Panc1 (cell line): Measurements from ENCODE around the gene AHSG. TPM values are rescaled to one million over a fixed set of nuclear protein-coding genes. Genes with fewer than 3 reads are reported as not detected.

ENCODE experiments used
- ATAC-seq: fragments of 200-7000 bp; cut with Tn5 transposase; 2 replicates; pipeline ENCODE4 v1.9.1; 2020; ENCODE audit warnings: mild to moderate bottlenecking, moderate library complexity
- BruUV-seq: library from RNA; stranded (reverse); fragments of 400-500 nt; replicated peaks from 2 replicates; lab custom pipeline; 2021; lab: Mats Ljungman, UMichigan
- CTCF ChIA-PET: fragments of 300-600 bp; sonication (Branson Sonifier 250); formaldehyde crosslinking; loops from one replicate; lab custom pipeline; 2022; ENCODE audit warnings: antibody characterized with exemption; lab: Charles Lee
- POLR2A ChIA-PET: fragments of 300-600 bp; sonication (Branson Sonifier 250); formaldehyde crosslinking; loops from one replicate; lab custom pipeline; 2022; ENCODE audit warnings: antibody characterized with exemption; lab: Charles Lee
- DNase-seq: peaks from one replicate; pipeline ENCODE4 v3.0.0-alpha.2; 2010; ENCODE audit warnings: low read depth, low spot score
- H3K27ac ChIP-seq: 2 replicates; pipeline ENCODE4 v1.5.1; 2011; ENCODE audit warnings: mild to moderate bottlenecking, low read length, inconsistent platforms
- H3K27me3 ChIP-seq: fragments of 200-500 bp; sonication (Bioruptor generic); 2 replicates; pipeline ENCODE4 v1.6.0; 2014; ENCODE audit warnings: low read length, inconsistent platforms; ENCODE audit not compliant: control insufficient read depth, insufficient read depth
- H3K36me3 ChIP-seq: fragments of 200-500 bp; sonication (Bioruptor generic); 2 replicates; pipeline ENCODE4 v1.5.1; 2014; ENCODE audit warnings: inconsistent platforms, mild to moderate bottlenecking, low read length, moderate library complexity; ENCODE audit not compliant: control insufficient read depth, insufficient read depth
- H3K4me1 ChIP-seq: 2 replicates; pipeline ENCODE4 v1.5.1; 2011; ENCODE audit warnings: inconsistent platforms, mild to moderate bottlenecking, low read length, moderate library complexity; ENCODE audit not compliant: control insufficient read depth, insufficient read depth
- H3K4me3 ChIP-seq, 2 experiments: 2 replicates each; pipeline ENCODE4 v1.5.1; 2011 to 2012; ENCODE audit warnings: low read depth in 2 of 2, low read length in 2 of 2, mild to moderate bottlenecking in 2 of 2, inconsistent platforms in 1 of 2, moderate library complexity in 1 of 2
- H3K9me3 ChIP-seq: fragments of 200-500 bp; sonication (Bioruptor generic); 2 replicates; pipeline ENCODE4 v1.5.1; 2014; ENCODE audit warnings: low read depth, mild to moderate bottlenecking, inconsistent platforms, low read length, moderate library complexity; ENCODE audit not compliant: control insufficient read depth, insufficient read depth
- CTCF ChIP-seq: fragments of 450-650 bp; IDR thresholded peaks from 2 replicates; pipeline ENCODE4 v1.5.1; 2017; ENCODE audit warnings: mild to moderate bottlenecking
- POLR2AphosphoS5 ChIP-seq: IDR thresholded peaks from 2 replicates; pipeline ENCODE4 v1.6.1; 2012; ENCODE audit warnings: mild to moderate bottlenecking, low read depth, low read length, moderate library complexity
- REST ChIP-seq, 2 experiments: IDR thresholded peaks; 2 replicates each; pipeline ENCODE4 v1.6.1; 2011 to 2012; ENCODE audit warnings: low read depth in 2 of 2, control low read depth in 1 of 2, low read length in 1 of 2, mild to moderate bottlenecking in 1 of 2, moderate library complexity in 1 of 2; ENCODE audit not compliant: insufficient read depth in 1 of 2
- SIN3A ChIP-seq: IDR thresholded peaks from 2 replicates; pipeline ENCODE4 v1.6.1; 2012; ENCODE audit warnings: low read depth, mild to moderate bottlenecking, low read length, moderate library complexity, borderline replicate concordance; ENCODE audit not compliant: insufficient read depth
- TCF7L2 ChIP-seq: IDR thresholded peaks from 2 replicates; pipeline ENCODE4 v1.6.1; 2011; ENCODE audit warnings: mild to moderate bottlenecking, low read depth, low read length, inconsistent platforms
- in situ Hi-C: cut with HindIII; loops from 2 replicates; pipeline ENCODE4 v1.10.0; 2016; ENCODE audit warnings: low sequenced_read_pairs, low pct_unique_long_range_greater_than_20kb
- intact Hi-C: fragments of 100-400 bp; cut with micrococcal nuclease; formaldehyde crosslinking; loops from one replicate; pipeline ENCODE4 v1.10.0; 2022; ENCODE audit not compliant: unreplicated experiment
- total RNA-seq: library from RNA; stranded (reverse); gene quantifications from one replicate; pipeline ENCODE4 v1.2.1, GENCODE V29; 2021; ENCODE audit not compliant: unreplicated experiment

AHSG gene
- total RNA-seq, 1 experiment from 2014 or later: 0.85 TPM

DNA sequence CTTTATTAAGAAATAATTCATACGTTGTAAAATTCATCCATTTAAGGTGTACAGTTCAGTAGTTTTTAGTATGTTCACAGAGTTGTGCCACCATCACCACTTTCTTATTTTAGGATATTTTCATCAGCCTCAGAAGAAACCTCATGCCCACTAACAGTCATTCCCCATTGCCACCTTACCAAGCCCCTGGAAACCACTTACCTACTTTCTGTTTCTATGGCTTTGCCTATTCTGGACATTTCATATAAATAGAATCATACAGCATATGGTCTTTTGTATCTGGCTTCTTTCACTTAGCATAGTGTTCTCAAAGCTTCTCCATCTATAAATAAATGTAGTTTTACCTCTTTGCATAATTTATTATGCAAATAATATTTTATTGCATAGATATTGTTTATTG, 34.0 kb downstream of the AHSG start:
- Histone ChIP-seq H3K36me3 (no peaks in the 10 kb centered on the region), H3K27me3 (peaks cover 20% of the 10 kb centered on the region; the same call in 1 of the 2 replicates), H3K4me1 (no peaks in the 10 kb centered on the region), H3K4me3 (no peak overlapping the region), H3K27ac (no peak overlapping the region), H3K9me3 (no peaks in the 10 kb centered on the region)
- ChIA-PET POLR2A (no interaction called here), CTCF (no interaction called here)
- intact Hi-C loops: no loop called here
- no peak for TF ChIP-seq CTCF
- TF ChIP-seq POLR2AphosphoS5: no peak
- no peak for TF ChIP-seq REST (IDR thresholded peaks at IDR 0.05; ENCODE audit: insufficient read depth in 1 of 2, low read depth in 2 of 2, low read length in 1 of 2)
- no TSS peak for BruUV-seq
- no peak for DNase-seq
- in situ Hi-C loops: no loop called here
- ATAC-seq: no peak

GRCh38 chr3:186648851-186649250, 36.0 kb downstream of the AHSG start:
- Histone ChIP-seq H3K27me3 (peaks cover 12% of the 10 kb centered on the region; the same call in 1 of the 2 replicates), H3K4me1 (no peaks in the 10 kb centered on the region), H3K27ac (no peak overlapping the region), H3K4me3 (no peak overlapping the region), H3K36me3 (no peaks in the 10 kb centered on the region), H3K9me3 (no peaks in the 10 kb centered on the region)
- in situ Hi-C loops: no loop called here
- BruUV-seq: no TSS peak
- ATAC-seq (no peak), DNase-seq (no peak)
- ChIA-PET CTCF (no interaction called here), POLR2A (interaction anchor here (0.6 kb wide), 1 partner anchor 55 kb away, joined by 5 read pairs; no protein-coding TSS in a partner anchor)
- intact Hi-C loops: no loop called here
- TF ChIP-seq TCF7L2 (no peak), REST (IDR thresholded peaks at IDR 0.05; ENCODE audit: insufficient read depth in 1 of 2, low read depth in 2 of 2, low read length in 1 of 2) (no peak), CTCF (no peak), SIN3A (no peak), POLR2AphosphoS5 (no peak)
